DND-41 (cell line): ENCODE data around the gene PBX3.

ENCODE experiments used
- ATAC-seq: fragments of 200-7000 bp; cut with Tn5 transposase; 3 replicates; pipeline ENCODE4 v1.9.1; 2021; ENCODE audit warnings: low read depth; ENCODE audit not compliant: insufficient read depth
- DNase-seq: peaks from one replicate; pipeline ENCODE4 v3.0.0-alpha.2; 2020
- H2AFZ ChIP-seq: 2 replicates; pipeline ENCODE4 v1.6.0; 2012; ENCODE audit warnings: low read depth, low read length
- H3K27ac ChIP-seq: 2 replicates; pipeline ENCODE4 v1.5.1; 2012; ENCODE audit warnings: low read length, inconsistent platforms
- H3K27me3 ChIP-seq: fragments of 200-600 bp; sonication (generic); 2 replicates; pipeline ENCODE4 v1.6.0; 2012; ENCODE audit warnings: low read length, mild to moderate bottlenecking, inconsistent platforms; ENCODE audit not compliant: insufficient read depth, poor library complexity
- H3K36me3 ChIP-seq: 2 replicates; pipeline ENCODE4 v1.5.1; 2012; ENCODE audit warnings: low read length, inconsistent platforms; ENCODE audit not compliant: insufficient read depth
- H3K4me1 ChIP-seq: 2 replicates; pipeline ENCODE4 v1.5.1; 2012; ENCODE audit warnings: mild to moderate bottlenecking, low read length; ENCODE audit not compliant: insufficient read depth
- H3K4me2 ChIP-seq: 2 replicates; pipeline ENCODE4 v1.6.0; 2012; ENCODE audit warnings: mild to moderate bottlenecking, moderate library complexity, low read length, inconsistent platforms; ENCODE audit not compliant: insufficient read depth
- H3K4me3 ChIP-seq, 2 experiments: fragments of 200-600 bp in 1 of 2; shearing (Covaris generic) in 1 of 2; 2 replicates each; pipeline ENCODE4 v1.5.1; 2012 to 2016; ENCODE audit warnings: inconsistent platforms in 2 of 2, low read length in 2 of 2, mild to moderate bottlenecking in 2 of 2, low read depth in 1 of 2, moderate library complexity in 1 of 2
- H3K79me2 ChIP-seq: 2 replicates; pipeline ENCODE4 v1.6.0; 2012; ENCODE audit warnings: low read length, inconsistent platforms; ENCODE audit not compliant: insufficient read depth
- H3K9ac ChIP-seq: 2 replicates; pipeline ENCODE4 v1.6.0; 2012; ENCODE audit warnings: low read depth, mild to moderate bottlenecking, inconsistent platforms, low read length, moderate library complexity
- H3K9me3 ChIP-seq: 2 replicates; pipeline ENCODE4 v1.5.1; 2012; ENCODE audit warnings: low read length, moderate library complexity, mild to moderate bottlenecking, inconsistent platforms; ENCODE audit not compliant: insufficient read depth, severe bottlenecking
- H4K20me1 ChIP-seq: 2 replicates; pipeline ENCODE4 v1.6.0; 2012; ENCODE audit warnings: low read length; ENCODE audit not compliant: insufficient read depth
- CTCF ChIP-seq: IDR thresholded peaks from 2 replicates; pipeline ENCODE4 v1.5.1; 2012; ENCODE audit warnings: borderline replicate concordance, low read length, moderate library complexity, mild to moderate bottlenecking; ENCODE audit not compliant: poor library complexity, severe bottlenecking; ENCODE audit errors: extremely low read depth
- EZH2 ChIP-seq: IDR thresholded peaks from 3 replicates; pipeline ENCODE4 v1.6.1; 2012; ENCODE audit warnings: borderline replicate concordance, low read depth, mild to moderate bottlenecking, moderate library complexity, low read length, inconsistent platforms; ENCODE audit not compliant: severe bottlenecking

The PBX3 gene

GRCh38 chr9:126001581-126002225 lies 254.5 kb downstream of the PBX3 start:
- no peaks in the 10 kb centered on the region; the same call in 1 of the 2 replicates for H4K20me1 ChIP-seq

GRCh38 chr9:126002476-126003350 lies 255.5 kb downstream of the PBX3 start:
- ATAC-seq (no peak), DNase-seq (no peak)
- no peak overlapping the region for H3K4me3 ChIP-seq
- H3K4me1 ChIP-seq: no peaks in the 10 kb centered on the region
- no peaks in the 10 kb centered on the region; the same call in 1 of the 2 replicates for H4K20me1 ChIP-seq
- no peaks in the 10 kb centered on the region for H3K27me3 ChIP-seq
- H3K9me3 ChIP-seq: no peaks in the 10 kb centered on the region
- no peak for TF ChIP-seq CTCF
- TF ChIP-seq EZH2: no peak
- H3K36me3 ChIP-seq: no peaks in the 10 kb centered on the region
- H2AFZ ChIP-seq: no peak overlapping the region
- no peak overlapping the region for H3K4me2 ChIP-seq
- H3K27ac ChIP-seq: no peak overlapping the region
- H3K79me2 ChIP-seq: no peaks in the 10 kb centered on the region
- H3K9ac ChIP-seq: no peak overlapping the region

More at GRCh38 chr9:126001581-126002225, 254.5 kb downstream of the PBX3 start:
- no peaks in the 10 kb centered on the region for H3K36me3 ChIP-seq
- no peak overlapping the region for H3K4me3 ChIP-seq
- no peak for DNase-seq
- no peaks in the 10 kb centered on the region for H3K79me2 ChIP-seq
- H3K9me3 ChIP-seq: no peaks in the 10 kb centered on the region
- TF ChIP-seq EZH2: no peak
- TF ChIP-seq CTCF: no peak
- H3K4me1 ChIP-seq: no peaks in the 10 kb centered on the region
- H3K27ac ChIP-seq: no peak overlapping the region
- no peak overlapping the region for H3K4me2 ChIP-seq
- H3K9ac ChIP-seq: no peak overlapping the region
- ATAC-seq: no peak
- H2AFZ ChIP-seq: no peak overlapping the region
- H3K27me3 ChIP-seq: no peaks in the 10 kb centered on the region

- ATAC-seq (no peak), DNase-seq (peak; percentile 6)
- peaks cover 5% of the 10 kb centered on the region for H3K9me3 ChIP-seq
- H3K79me2 ChIP-seq: no peaks in the 10 kb centered on the region
- no peak overlapping the region for H3K27ac ChIP-seq
- H4K20me1 ChIP-seq: no peaks in the 10 kb centered on the region
- no peak overlapping the region for H3K4me2 ChIP-seq
- no peak for TF ChIP-seq EZH2
- TF ChIP-seq CTCF: peak; percentile 45
- no peaks in the 10 kb centered on the region for H3K27me3 ChIP-seq
- no peak overlapping the region for H2AFZ ChIP-seq
- H3K4me1 ChIP-seq: no peaks in the 10 kb centered on the region
- no peaks in the 10 kb centered on the region for H3K36me3 ChIP-seq
- H3K4me3 ChIP-seq: no peak overlapping the region
- H3K9ac ChIP-seq: no peak overlapping the region
Measured at GRCh38 chr9:126009047-126009446, 261.9 kb downstream of the PBX3 start.
